PC-9 (cell line): ENCODE results near the gene AGTPBP1. TPM values are rescaled to one million over a fixed set of nuclear protein-coding genes. Genes with fewer than 3 reads are reported as not detected.

ENCODE experiments used
- BruUV-seq: library from RNA; stranded (reverse); fragments of 400-500 nt; replicated peaks from 2 replicates; lab custom pipeline; 2021; lab: Mats Ljungman, UMichigan
- CTCF ChIA-PET: fragments of 300-600 bp; sonication (Branson Sonifier 250); formaldehyde crosslinking; loops from one replicate; lab custom pipeline; 2022; ENCODE audit warnings: antibody characterized with exemption; lab: Charles Lee
- POLR2A ChIA-PET: fragments of 300-600 bp; sonication (Branson Sonifier 250); formaldehyde crosslinking; loops from one replicate; lab custom pipeline; 2022; ENCODE audit warnings: antibody characterized with exemption; ENCODE audit not compliant: unreplicated experiment; lab: Charles Lee
- DNase-seq, 2 experiments: peaks; one replicate each; pipeline versions ENCODE4 v3.0.0 to v3.0.0-alpha.2; 2015 to 2022; ENCODE audit warnings: mixed read lengths in 1 of 2
- H2AFZ ChIP-seq: fragments of 200-600 bp; sonication (generic); 2 replicates; pipeline ENCODE4 v1.8.1; 2017; ENCODE audit warnings: antibody characterized with exemption
- H3F3A ChIP-seq: fragments of 200-600 bp; sonication (generic); 2 replicates; pipeline ENCODE4 v1.8.1; 2017; ENCODE audit warnings: antibody characterized with exemption, mild to moderate bottlenecking, low read depth; ENCODE audit not compliant: insufficient read depth
- H3K27ac ChIP-seq: fragments of 200-600 bp; sonication (generic); 2 replicates; pipeline ENCODE4 v1.6.1; 2016; ENCODE audit warnings: mixed run types
- H3K27me3 ChIP-seq: fragments of 200-600 bp; sonication (generic); 2 replicates; pipeline ENCODE4 v1.6.1; 2016; ENCODE audit warnings: low read depth, mixed run types; ENCODE audit not compliant: insufficient read depth
- H3K36me3 ChIP-seq: fragments of 200-600 bp; sonication (generic); 2 replicates; pipeline ENCODE4 v1.6.1; 2016; ENCODE audit warnings: low read depth, mixed run types
- H3K4me1 ChIP-seq: fragments of 200-600 bp; sonication (generic); replicated peaks from 2 replicates; pipeline ENCODE4 v1.6.1; 2016; ENCODE audit warnings: mixed run types; ENCODE audit not compliant: insufficient read depth
- H3K4me2 ChIP-seq: fragments of 200-600 bp; sonication (generic); 2 replicates; pipeline ENCODE4 v1.6.1; 2017; ENCODE audit warnings: mixed run types
- H3K4me3 ChIP-seq: fragments of 200-600 bp; sonication (generic); 2 replicates; pipeline ENCODE4 v1.6.1; 2016; ENCODE audit warnings: mixed run types
- H3K79me2 ChIP-seq: fragments of 200-600 bp; sonication (generic); 2 replicates; pipeline ENCODE4 v1.6.1; 2017; ENCODE audit warnings: low read depth, mixed run types
- H3K9me2 ChIP-seq: fragments of 200-600 bp; sonication (generic); 2 replicates; pipeline ENCODE4 v1.8.1; 2017; ENCODE audit warnings: mild to moderate bottlenecking; ENCODE audit not compliant: insufficient read depth
- H3K9me3 ChIP-seq: fragments of 200-600 bp; sonication (generic); 2 replicates; pipeline ENCODE4 v1.8.1; 2016; ENCODE audit warnings: low read depth; ENCODE audit not compliant: insufficient read depth
- H4K20me1 ChIP-seq: fragments of 200-600 bp; sonication (generic); 2 replicates; pipeline ENCODE4 v1.8.1; 2017; ENCODE audit not compliant: insufficient read depth
- CTCF ChIP-seq: fragments of 200-600 bp; sonication (generic); conservative IDR thresholded peaks from 2 replicates; pipeline ENCODE4 v1.6.1; 2017; ENCODE audit warnings: mixed run types, antibody characterized with exemption, mild to moderate bottlenecking, moderate library complexity
- EZH2 ChIP-seq: fragments of 200-600 bp; sonication (generic); IDR thresholded peaks from 2 replicates; pipeline ENCODE4 v1.8.0; 2017; ENCODE audit warnings: antibody characterized with exemption, low read depth
- intact Hi-C: fragments of 100-400 bp; cut with micrococcal nuclease; formaldehyde crosslinking; loops from one replicate; pipeline ENCODE4 v1.10.0; 2022; ENCODE audit not compliant: unreplicated experiment
- total RNA-seq: library from RNA; stranded (reverse); gene quantifications from 2 replicates; pipeline ENCODE4 v1.2.3, GENCODE V29; 2021

Gene AGTPBP1
- total RNA-seq, 1 experiment from 2014 or later, result 19.8 TPM

GRCh38 chr9:85717220-85717619, 24.5 kb downstream of the AGTPBP1 start:
- Histone ChIP-seq H3K36me3 (no peaks in the 10 kb centered on the region), H3K9me2 (no peaks in the 10 kb centered on the region), H3K4me2 (no peak overlapping the region), H3K27ac (no peak overlapping the region), H3K4me3 (no peak overlapping the region), H3K79me2 (no peaks in the 10 kb centered on the region), H4K20me1 (no peaks in the 10 kb centered on the region), H2AFZ (no peak overlapping the region), H3K9me3 (no peaks in the 10 kb centered on the region), H3K27me3 (no peaks in the 10 kb centered on the region), H3F3A (no peaks in the 10 kb centered on the region), H3K4me1 (no peaks in the 10 kb centered on the region)
- no TSS peak for BruUV-seq
- no peak for DNase-seq
- POLR2A ChIA-PET, result no interaction called here
- TF ChIP-seq CTCF (no peak), EZH2 (no peak)
- CTCF ChIA-PET, result no interaction called here
- intact Hi-C loops, result no loop called here

- H3K4me3 ChIP-seq, result no peak overlapping the region
- BruUV-seq, result no TSS peak
- CTCF ChIA-PET, result no interaction called here
- POLR2A ChIA-PET, result no interaction called here
- no peak overlapping the region for H3K27ac ChIP-seq
- H3K9me3 ChIP-seq, result no peaks in the 10 kb centered on the region
- no peak overlapping the region for H3K4me2 ChIP-seq
- H4K20me1 ChIP-seq, result no peaks in the 10 kb centered on the region
- H3K27me3 ChIP-seq, result no peaks in the 10 kb centered on the region
- DNase-seq, result no peak
- H3K4me1 ChIP-seq, result no peaks in the 10 kb centered on the region
- no peaks in the 10 kb centered on the region for H3K9me2 ChIP-seq
- TF ChIP-seq EZH2 (no peak), CTCF (no peak)
- intact Hi-C loops, result no loop called here
- no peaks in the 10 kb centered on the region for H3K36me3 ChIP-seq
- H2AFZ ChIP-seq, result no peak overlapping the region
- H3F3A ChIP-seq, result no peaks in the 10 kb centered on the region
- no peaks in the 10 kb centered on the region for H3K79me2 ChIP-seq
Measured at GRCh38 chr9:85716031-85716877, 25.5 kb downstream of the AGTPBP1 start.

- Histone ChIP-seq H3K4me3 (no peak overlapping the region), H3K79me2 (no peaks in the 10 kb centered on the region), H3K9me2 (no peaks in the 10 kb centered on the region), H3K4me1 (no peaks in the 10 kb centered on the region), H3F3A (no peaks in the 10 kb centered on the region), H3K4me2 (no peak overlapping the region), H3K27ac (no peak overlapping the region), H4K20me1 (no peaks in the 10 kb centered on the region), H3K27me3 (no peaks in the 10 kb centered on the region), H3K9me3 (no peaks in the 10 kb centered on the region), H2AFZ (no peak overlapping the region), H3K36me3 (no peaks in the 10 kb centered on the region)
- no peak for TF ChIP-seq EZH2
- TF ChIP-seq CTCF, result no peak
- ChIA-PET CTCF (no interaction called here), POLR2A (no interaction called here)
- intact Hi-C loops, result no loop called here
- DNase-seq, result no peak
- no TSS peak for BruUV-seq
Measured at GRCh38 chr9:85715587-85715986, 26.2 kb downstream of the AGTPBP1 start.
